CD1c-positive myeloid dendritic cell (primary cell): ENCODE measurements around the gene OPRL1.
"Not testable (repeated sequence)": the region's sequence is repeated elsewhere in the genome, so short reads cannot be mapped to it uniquely, and the experiment has no call there.

Experiments used
- DNase-seq: peaks from one replicate; pipeline ENCODE4 v3.0.0-alpha.2; 2016; ENCODE audit errors: extremely low spot score

The OPRL1 gene

GRCh38 chr20:64115171-64115911 is 35.5 kb downstream of the OPRL1 start:
- no peak for DNase-seq

- no peak for DNase-seq
Measured at GRCh38 chr20:64116016-64116415, 36.1 kb downstream of the OPRL1 start.

- DNase-seq, result no peak
Measured at GRCh38 chr20:64116541-64117431, 36.9 kb downstream of the OPRL1 start.

GRCh38 chr20:64117432-64117777 is 37.5 kb downstream of the OPRL1 start:
- not testable (repeated sequence) for DNase-seq

- DNase-seq, result no peak
Measured at GRCh38 chr20:64119301-64119680, 39.4 kb downstream of the OPRL1 start.

- no peak for DNase-seq
Measured at GRCh38 chr20:64119681-64120341, 39.9 kb downstream of the OPRL1 start.

GRCh38 chr20:64121586-64121985 is 41.7 kb downstream of the OPRL1 start:
- no peak for DNase-seq

GRCh38 chr20:64122927-64123326 is 43.0 kb downstream of the OPRL1 start:
- DNase-seq, result not testable (repeated sequence)

GRCh38 chr20:64123517-64123916 is 43.6 kb downstream of the OPRL1 start:
- not testable (repeated sequence) for DNase-seq

- DNase-seq, result no peak
Measured at GRCh38 chr20:64129146-64129782, 49.4 kb downstream of the OPRL1 start.

GRCh38 chr20:64130271-64130670 is 50.4 kb downstream of the OPRL1 start:
- DNase-seq, result no peak

- DNase-seq, result no peak
Measured at GRCh38 chr20:64130876-64131275, 51.0 kb downstream of the OPRL1 start.

- no peak for DNase-seq
Measured at GRCh38 chr20:64131406-64131805, 51.5 kb downstream of the OPRL1 start.

- no peak for DNase-seq
Measured at GRCh38 chr20:64133951-64134407, 54.1 kb downstream of the OPRL1 start.

- not testable (repeated sequence) for DNase-seq
Measured at GRCh38 chr20:64134744-64135143, 54.9 kb downstream of the OPRL1 start.

GRCh38 chr20:64136004-64136710 is 56.3 kb downstream of the OPRL1 start:
- no peak for DNase-seq

- DNase-seq, result no peak
Measured at GRCh38 chr20:64137598-64138031, 57.7 kb downstream of the OPRL1 start.

GRCh38 chr20:64138276-64138815 is 58.5 kb downstream of the OPRL1 start:
- no peak for DNase-seq

GRCh38 chr20:64139199-64140060 is 59.5 kb downstream of the OPRL1 start:
- DNase-seq, result no peak
